Naive thymus-derived CD8-positive, alpha-beta T cell (primary cell): ENCODE results near the gene AGBL1. TPM values are rescaled to one million over a fixed set of nuclear protein-coding genes. Genes with fewer than 3 reads are reported as not detected.

ENCODE experiments used
- ATAC-seq, 2 donors: fragments of 150-1000 bp; cut with Tn5 transposase in 1 of 2; sonication (Bioruptor Pico), chemical (Tn5 transposase) in 1 of 2; 1 replicate in 1 of 2; 2 replicates in 1 of 2; pipeline ENCODE4 v1.10.0; 2021; ENCODE audit warnings: mild to moderate bottlenecking in 2 of 2, moderate library complexity in 2 of 2
- POLR2A ChIA-PET: fragments of 350-600 bp; sonication (Branson Sonifier 250); formaldehyde crosslinking; loops from one replicate; lab custom pipeline; 2021; ENCODE audit warnings: antibody characterized with exemption; lab: Charles Lee
- DNase-seq, 10 donors: peaks; one replicate each; pipeline versions ENCODE4 v3.0.0 to v3.0.0-alpha.2; 2020 to 2022
- H3K27ac Mint-ChIP-seq, 10 donors: one replicate each; pipeline ENCODE4 v1.8.0; 2020 to 2022; ENCODE audit warnings: mild to moderate bottlenecking in 10 of 10, mixed read lengths in 10 of 10, moderate library complexity in 4 of 10, inconsistent platforms in 1 of 10
- H3K27me3 Mint-ChIP-seq, 5 donors: one replicate each; pipeline ENCODE4 v1.8.0; 2021 to 2022; ENCODE audit warnings: mixed read lengths in 5 of 5
- H3K36me3 Mint-ChIP-seq, 3 donors: one replicate each; pipeline ENCODE4 v1.8.0; 2020 to 2022; ENCODE audit warnings: mixed read lengths in 3 of 3, mild to moderate bottlenecking in 2 of 3, inconsistent platforms in 1 of 3
- H3K4me1 Mint-ChIP-seq, 4 donors: one replicate each; pipeline ENCODE4 v1.8.0; 2021 to 2022; ENCODE audit warnings: mixed read lengths in 4 of 4
- H3K4me3 Mint-ChIP-seq, 10 donors: one replicate each; pipeline ENCODE4 v1.8.0; 2020 to 2022; ENCODE audit warnings: mild to moderate bottlenecking in 10 of 10, mixed read lengths in 10 of 10, moderate library complexity in 6 of 10, inconsistent platforms in 1 of 10
- H3K9me3 Mint-ChIP-seq, 9 donors: one replicate each; pipeline ENCODE4 v1.8.0; 2020 to 2022; ENCODE audit warnings: mixed read lengths in 9 of 9, mild to moderate bottlenecking in 3 of 9, inconsistent platforms in 1 of 9, moderate library complexity in 1 of 9
- polyA plus RNA-seq, 3 donors: library from polyadenylated mRNA; unstranded; fragments of 300-500 nt; fragmentation: Illumina TruSeq; gene quantifications; one replicate each; pipeline ENCODE4 v1.2.3, GENCODE V29; 2021
- total RNA-seq, 8 experiments: library from RNA in 2 of 8; stranded (reverse) in 2 of 8; gene quantifications; one replicate each; pipeline ENCODE4 v1.2.3 and lab custom pipeline; 2021 to 2026

The AGBL1 gene
- total and polyA plus RNA-seq, 5 experiments from 2014 or later: not detected

DNA sequence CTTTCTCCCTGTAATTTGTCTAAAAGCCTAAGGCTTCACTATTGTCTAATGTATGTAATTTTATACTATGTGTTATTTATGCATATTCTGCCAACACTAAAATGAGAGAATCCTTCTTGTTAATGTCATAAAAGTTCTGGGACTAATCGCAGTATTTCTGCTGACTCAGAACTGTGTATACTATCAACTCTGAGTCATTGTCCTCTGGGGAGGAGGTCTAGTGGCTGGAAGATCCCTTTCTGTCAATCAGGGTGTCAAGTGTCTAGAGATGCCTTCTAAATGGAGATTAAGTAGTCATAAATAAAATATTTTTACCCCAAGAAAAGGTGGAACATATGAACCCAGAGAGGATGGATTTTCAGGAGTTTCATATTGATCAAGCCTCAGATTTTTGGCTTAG is 473.4 kb downstream of the AGBL1 start:
- Mint-ChIP-seq H3K9me3 (peaks cover 0 to 28% (median 5%) of the 10 kb centered on the region in 9 donors), H3K36me3 (no peaks in the 10 kb centered on the region), H3K27me3 (no peaks in the 10 kb centered on the region), H3K4me3 (no peak overlapping the region), H3K4me1 (no peaks in the 10 kb centered on the region), H3K27ac (no peak overlapping the region)
- POLR2A ChIA-PET: no interaction called here
- ATAC-seq (no peak), DNase-seq (no peak)

DNA sequence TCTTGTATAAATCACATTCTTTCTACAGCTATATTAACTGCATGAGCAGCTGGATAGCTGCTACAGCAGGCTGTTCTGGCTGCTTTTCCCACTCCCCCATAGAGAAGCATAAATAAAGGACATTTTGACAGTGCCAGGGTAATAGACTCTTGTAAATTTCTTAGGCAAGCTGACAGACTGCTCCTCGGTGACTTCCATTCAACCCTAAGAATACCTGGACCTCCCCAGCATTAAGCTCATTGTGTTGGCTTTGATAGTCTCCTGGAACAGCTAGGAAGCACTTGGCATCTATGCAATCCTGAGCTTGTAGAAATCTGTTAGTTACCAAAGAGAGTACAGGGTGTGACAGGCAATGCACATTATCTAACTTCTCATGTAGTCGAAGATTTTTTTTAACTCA is 475.4 kb downstream of the AGBL1 start:
- Mint-ChIP-seq H3K4me3 (no peak overlapping the region), H3K9me3 (peaks cover 0 to 25% (median 2%) of the 10 kb centered on the region in 9 donors), H3K4me1 (no peaks in the 10 kb centered on the region), H3K27me3 (no peaks in the 10 kb centered on the region), H3K27ac (no peak overlapping the region), H3K36me3 (no peaks in the 10 kb centered on the region)
- POLR2A ChIA-PET: no interaction called here
- no peak for DNase-seq
- ATAC-seq: no peak

DNA sequence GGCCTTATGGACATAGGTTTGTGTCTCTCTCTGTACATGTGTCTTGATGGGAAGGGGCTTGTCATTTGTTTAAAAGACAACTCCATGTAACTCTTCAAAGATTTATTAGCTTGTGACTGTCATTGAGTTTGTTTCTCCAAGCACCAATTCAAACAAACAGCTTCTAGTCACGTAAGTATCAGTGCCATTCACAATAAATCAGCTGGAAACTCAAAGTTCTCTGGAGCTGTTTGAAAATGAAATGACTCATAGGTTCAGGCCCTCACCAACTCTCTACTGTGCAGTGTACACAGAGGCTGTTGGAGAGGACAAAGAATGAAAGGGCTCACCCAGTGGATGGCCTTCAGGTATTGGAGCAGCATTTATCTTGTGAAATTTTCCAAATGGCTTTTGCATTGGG is 476.3 kb downstream of the AGBL1 start:
- POLR2A ChIA-PET: no interaction called here
- Mint-ChIP-seq H3K4me3 (no peak overlapping the region), H3K36me3 (no peaks in the 10 kb centered on the region), H3K27ac (no peak overlapping the region), H3K27me3 (no peaks in the 10 kb centered on the region), H3K9me3 (peaks cover 0 to 16% (median 5%) of the 10 kb centered on the region in 9 donors), H3K4me1 (no peaks in the 10 kb centered on the region)
- ATAC-seq: no peak
- DNase-seq: no peak

DNA sequence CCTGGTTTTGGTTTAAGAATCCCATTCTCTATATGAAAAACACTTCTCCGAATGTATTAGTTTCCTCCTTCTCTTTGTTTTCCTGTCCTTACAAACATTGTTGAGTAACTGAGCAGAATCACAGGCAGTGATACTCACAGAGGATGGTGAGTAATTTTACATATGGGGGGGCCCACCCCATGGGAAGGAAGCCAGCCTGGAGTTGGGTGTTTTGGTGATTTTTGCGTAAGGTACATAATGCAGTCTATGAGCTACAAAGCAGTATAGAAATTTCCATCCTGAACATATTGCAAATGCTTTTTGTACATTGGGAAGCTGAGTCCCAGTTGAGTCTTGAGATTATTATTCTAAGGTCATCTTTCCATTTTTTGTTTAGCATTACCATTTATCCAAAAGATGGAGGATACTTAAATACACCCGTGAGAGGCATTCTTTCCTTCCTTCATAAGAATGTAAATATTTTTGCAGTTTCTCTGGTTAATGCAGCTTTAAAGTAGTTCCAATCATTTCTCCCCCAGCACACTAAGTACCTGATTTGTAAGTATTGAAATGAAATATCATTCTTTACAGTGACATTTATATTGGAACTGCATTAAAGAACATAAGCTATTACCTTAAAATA is 476.8 kb downstream of the AGBL1 start:
- POLR2A ChIA-PET: no interaction called here
- no peak overlapping the region for H3K27ac Mint-ChIP-seq
- DNase-seq (no peak), ATAC-seq (no peak)
- H3K27me3 Mint-ChIP-seq: no peaks in the 10 kb centered on the region
- no peaks in the 10 kb centered on the region for H3K36me3 Mint-ChIP-seq
- H3K4me1 Mint-ChIP-seq: no peaks in the 10 kb centered on the region
- no peak overlapping the region for H3K4me3 Mint-ChIP-seq
- H3K9me3 Mint-ChIP-seq: peaks cover 2 to 11% (median 5%) of the 10 kb centered on the region in 9 donors

DNA sequence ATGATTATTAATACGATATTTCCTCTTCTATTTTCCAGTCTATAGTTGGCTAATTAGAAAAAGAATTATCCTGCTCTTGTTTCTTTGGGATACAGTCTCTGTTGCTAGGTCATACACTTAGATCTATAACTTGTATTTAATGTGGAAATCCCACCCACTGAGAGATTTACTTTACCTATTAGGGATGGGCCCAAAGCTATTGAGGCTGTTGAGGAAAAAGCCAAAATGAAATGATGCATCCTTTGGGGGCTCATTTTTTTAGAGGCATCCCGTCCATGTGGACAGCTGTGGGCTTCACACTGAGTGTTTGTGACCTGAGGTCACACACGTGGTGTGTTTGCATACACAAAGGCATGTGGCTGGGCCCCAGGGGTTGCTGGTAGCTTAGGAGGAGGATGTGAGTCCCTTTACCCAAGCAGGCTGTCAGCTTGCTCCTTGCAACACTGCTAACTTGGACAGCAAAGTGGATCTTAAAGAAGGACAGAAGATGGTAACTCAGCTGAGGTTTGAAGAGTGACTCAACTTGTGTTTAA is 477.4 kb downstream of the AGBL1 start:
- H3K9me3 Mint-ChIP-seq: peaks cover 1 to 9% (median 4%) of the 10 kb centered on the region in 9 donors
- H3K27ac Mint-ChIP-seq: no peak overlapping the region
- POLR2A ChIA-PET: no interaction called here
- no peaks in the 10 kb centered on the region for H3K4me1 Mint-ChIP-seq
- no peak for ATAC-seq
- H3K36me3 Mint-ChIP-seq: no peaks in the 10 kb centered on the region
- no peak overlapping the region for H3K4me3 Mint-ChIP-seq
- DNase-seq: no peak
- H3K27me3 Mint-ChIP-seq: no peaks in the 10 kb centered on the region

DNA sequence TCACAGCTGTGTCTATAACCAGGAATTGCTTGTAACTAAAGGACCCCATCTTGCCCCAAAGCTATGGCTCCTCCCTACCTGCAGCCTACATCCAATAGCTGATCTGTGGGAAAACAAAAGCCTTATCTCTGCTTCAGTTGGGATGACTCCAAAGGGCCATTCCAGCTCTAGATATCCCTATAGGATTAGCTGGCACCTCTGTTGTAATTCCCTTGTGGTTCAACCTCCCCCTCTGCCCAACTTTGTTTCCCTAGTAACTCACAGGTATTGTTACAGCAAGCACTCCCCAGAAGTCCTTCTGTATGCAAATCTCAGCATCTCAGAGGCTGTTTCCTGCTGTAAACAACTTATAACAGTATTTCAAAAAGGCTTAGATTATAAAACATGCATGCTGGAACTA is 478.6 kb downstream of the AGBL1 start:
- DNase-seq (no peak), ATAC-seq (no peak)
- H3K27ac Mint-ChIP-seq: no peak overlapping the region
- H3K27me3 Mint-ChIP-seq: no peaks in the 10 kb centered on the region
- H3K4me1 Mint-ChIP-seq: no peaks in the 10 kb centered on the region
- peaks cover 0 to 15% (median 9%) of the 10 kb centered on the region in 9 donors for H3K9me3 Mint-ChIP-seq
- POLR2A ChIA-PET: no interaction called here
- H3K36me3 Mint-ChIP-seq: no peaks in the 10 kb centered on the region
- no peak overlapping the region for H3K4me3 Mint-ChIP-seq

DNA sequence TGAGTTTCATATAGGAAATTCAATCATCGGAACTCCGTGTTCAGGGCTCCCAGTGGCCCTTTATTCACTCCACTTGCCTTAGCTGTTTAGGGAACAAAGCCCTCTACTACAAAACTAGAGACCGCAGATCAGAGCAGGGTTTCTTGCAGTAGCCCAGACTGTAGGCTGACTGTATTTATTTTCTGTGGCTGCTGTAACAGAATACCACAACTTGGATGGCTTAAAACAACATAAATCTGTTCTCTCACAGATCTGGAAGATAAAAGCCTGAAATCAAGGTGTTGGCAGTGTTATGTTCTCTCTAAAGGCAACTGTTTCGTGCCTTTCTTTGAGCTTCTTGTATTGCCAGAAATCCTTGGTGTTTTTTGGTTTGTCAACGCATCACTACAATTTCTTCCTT is 479.0 kb downstream of the AGBL1 start:
- no peaks in the 10 kb centered on the region for H3K4me1 Mint-ChIP-seq
- ATAC-seq: no peak
- peaks cover 0 to 2% (median 0%) of the 10 kb centered on the region in 3 donors for H3K36me3 Mint-ChIP-seq
- POLR2A ChIA-PET: no interaction called here
- no peak overlapping the region for H3K4me3 Mint-ChIP-seq
- no peak for DNase-seq
- H3K27me3 Mint-ChIP-seq: no peaks in the 10 kb centered on the region
- no peak overlapping the region for H3K27ac Mint-ChIP-seq
- H3K9me3 Mint-ChIP-seq: peaks cover 0 to 19% (median 11%) of the 10 kb centered on the region in 9 donors

DNA sequence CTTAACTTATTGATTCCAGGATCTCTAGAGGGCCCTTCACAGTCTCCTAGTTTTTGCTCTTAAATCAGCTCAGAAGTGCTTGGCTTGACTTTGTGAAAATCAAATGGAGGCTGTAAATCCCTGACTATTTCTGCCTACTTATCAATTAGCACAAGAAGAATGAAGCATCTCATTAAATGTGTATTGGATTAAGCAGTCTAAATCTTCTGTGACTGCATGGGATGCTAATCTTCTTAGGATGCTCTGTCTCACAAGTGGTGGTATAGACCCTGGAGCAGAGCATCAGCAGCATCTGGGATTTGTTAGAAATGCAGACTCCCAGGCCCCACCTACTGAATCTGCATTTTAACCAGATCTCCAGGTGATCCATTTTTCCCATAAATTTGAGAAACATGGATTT is 488.7 kb downstream of the AGBL1 start:
- no peak for ATAC-seq
- peaks cover 0 to 12% (median 12%) of the 10 kb centered on the region in 3 donors for H3K36me3 Mint-ChIP-seq
- peaks cover 0 to 13% (median 5%) of the 10 kb centered on the region in 5 donors for H3K27me3 Mint-ChIP-seq
- no peak overlapping the region for H3K27ac Mint-ChIP-seq
- H3K4me1 Mint-ChIP-seq: peaks cover 0 to 11% (median 5%) of the 10 kb centered on the region in 4 donors
- POLR2A ChIA-PET: no interaction called here
- DNase-seq: no peak
- H3K9me3 Mint-ChIP-seq: peaks cover 0 to 23% (median 14%) of the 10 kb centered on the region in 9 donors
- H3K4me3 Mint-ChIP-seq: no peak overlapping the region

DNA sequence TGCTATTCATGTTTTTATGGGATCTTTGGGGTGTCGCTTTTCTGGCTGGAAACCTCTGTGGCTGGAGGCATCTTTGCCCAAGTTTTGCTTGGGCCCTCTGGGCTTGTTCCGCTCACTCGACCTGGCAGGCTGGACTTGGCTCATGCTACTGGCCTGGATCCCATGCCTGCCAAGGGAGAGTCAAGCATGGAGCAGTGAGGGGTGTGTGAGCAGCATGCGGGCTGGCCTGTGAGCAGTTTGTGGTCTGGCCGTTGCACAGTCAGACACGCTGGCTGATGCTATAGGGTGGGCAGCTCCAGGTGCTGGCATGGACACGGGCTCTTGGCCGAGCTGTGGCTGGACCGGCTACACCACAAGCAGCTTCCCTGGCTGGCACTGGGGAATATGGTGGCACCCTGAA is 491.1 kb downstream of the AGBL1 start:
- Mint-ChIP-seq H3K4me1 (peaks cover 0 to 20% (median 11%) of the 10 kb centered on the region in 4 donors), H3K36me3 (peaks cover 0 to 6% (median 2%) of the 10 kb centered on the region in 3 donors), H3K27me3 (peaks cover 0 to 13% (median 5%) of the 10 kb centered on the region in 5 donors), H3K27ac (no peak overlapping the region), H3K4me3 (no peak overlapping the region), H3K9me3 (peaks cover 0 to 12% (median 2%) of the 10 kb centered on the region in 9 donors)
- DNase-seq (no peak), ATAC-seq (no peak)
- POLR2A ChIA-PET: no interaction called here

DNA sequence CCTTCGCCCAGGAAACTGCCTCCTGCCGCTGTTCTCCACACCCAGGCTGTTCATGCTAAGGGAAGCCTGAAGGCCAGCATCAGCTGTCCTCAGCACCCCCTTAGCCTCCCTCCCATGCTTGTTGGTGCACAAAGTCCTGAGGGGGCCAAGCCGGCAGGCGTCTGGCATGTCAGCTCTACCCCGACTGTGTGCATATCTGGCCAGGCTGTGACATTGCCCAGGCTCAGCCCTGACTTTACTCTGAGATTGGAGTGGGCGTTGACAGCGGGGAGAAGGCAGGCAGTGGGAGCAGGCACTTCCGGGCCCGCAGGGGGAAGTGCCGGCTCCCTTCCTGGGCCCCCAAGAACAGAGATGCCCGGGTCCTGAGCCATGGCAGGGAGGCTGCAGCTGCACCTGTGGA is 492.2 kb downstream of the AGBL1 start:
- H3K36me3 Mint-ChIP-seq: peaks cover 0 to 18% (median 2%) of the 10 kb centered on the region in 3 donors
- DNase-seq: no peak
- H3K4me3 Mint-ChIP-seq: no peak overlapping the region
- POLR2A ChIA-PET: no interaction called here
- peaks cover 0 to 13% (median 5%) of the 10 kb centered on the region in 5 donors for H3K27me3 Mint-ChIP-seq
- H3K9me3 Mint-ChIP-seq: peaks cover 0 to 14% (median 2%) of the 10 kb centered on the region in 9 donors
- no peak overlapping the region for H3K27ac Mint-ChIP-seq
- ATAC-seq: no peak
- peaks cover 0 to 15% (median 9%) of the 10 kb centered on the region in 4 donors for H3K4me1 Mint-ChIP-seq

DNA sequence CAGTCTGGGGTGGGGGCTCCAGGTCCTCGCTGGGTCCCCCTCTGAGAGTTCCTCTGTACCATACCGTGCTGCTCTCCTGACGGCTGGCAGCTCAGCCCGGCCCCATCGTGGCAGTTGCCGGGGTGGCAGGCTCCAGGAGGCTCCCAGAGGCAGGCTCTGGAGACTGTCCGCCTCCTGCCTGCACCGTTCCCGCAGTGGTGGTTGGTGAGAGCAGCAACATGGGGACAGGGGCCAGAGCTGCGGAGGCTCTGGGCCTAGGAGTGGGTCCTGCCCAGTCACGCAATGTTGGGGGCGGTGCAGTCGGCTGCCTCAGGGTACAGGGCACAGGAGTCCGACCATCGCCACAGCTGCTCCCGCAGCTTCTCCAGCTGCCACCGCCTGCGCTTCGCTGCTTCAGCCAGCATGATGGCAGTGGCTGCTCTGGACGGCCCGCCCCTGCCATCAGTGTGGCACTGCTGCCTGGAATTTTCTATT is 492.7 kb downstream of the AGBL1 start:
- Mint-ChIP-seq H3K9me3 (peaks cover 0 to 17% (median 7%) of the 10 kb centered on the region in 9 donors), H3K27me3 (peaks cover 0 to 13% (median 5%) of the 10 kb centered on the region in 5 donors)
- POLR2A ChIA-PET: no interaction called here

DNA sequence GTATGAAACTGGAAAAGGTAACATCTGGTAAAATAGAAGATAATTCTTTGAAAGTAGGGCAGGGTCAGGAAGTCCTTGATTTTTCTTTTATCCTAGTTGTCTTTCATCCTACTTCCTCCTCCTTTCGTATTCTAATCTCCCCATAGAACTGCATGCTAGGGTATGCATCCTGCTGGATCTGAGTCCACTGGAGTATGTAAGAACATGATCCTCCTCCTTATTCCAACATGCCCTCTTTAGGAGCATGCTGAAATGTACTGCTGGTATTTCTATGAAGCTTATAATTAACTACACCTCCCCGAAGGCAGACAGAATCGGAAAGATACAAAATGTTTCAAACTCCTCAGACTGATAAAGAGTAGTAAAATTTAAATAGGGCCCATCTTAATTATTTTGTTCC is 493.8 kb downstream of the AGBL1 start:
- POLR2A ChIA-PET: no interaction called here
- Mint-ChIP-seq H3K4me1 (peaks cover 0 to 15% (median 9%) of the 10 kb centered on the region in 4 donors), H3K36me3 (peaks cover 0 to 21% (median 2%) of the 10 kb centered on the region in 3 donors), H3K27ac (peak overlapping the region in 1 of 10 donors; percentile 4), H3K4me3 (no peak overlapping the region), H3K9me3 (peaks cover 0 to 17% (median 7%) of the 10 kb centered on the region in 9 donors), H3K27me3 (peaks cover 0 to 13% (median 5%) of the 10 kb centered on the region in 5 donors)
- ATAC-seq: no peak
- no peak for DNase-seq

More for the DNA sequence above, 492.7 kb downstream of the AGBL1 start:
- H3K27ac Mint-ChIP-seq: no peak overlapping the region
- H3K36me3 Mint-ChIP-seq: peaks cover 0 to 21% (median 2%) of the 10 kb centered on the region in 3 donors
- DNase-seq: no peak
- ATAC-seq: no peak
- peaks cover 0 to 15% (median 9%) of the 10 kb centered on the region in 4 donors for H3K4me1 Mint-ChIP-seq
- no peak overlapping the region for H3K4me3 Mint-ChIP-seq

DNA sequence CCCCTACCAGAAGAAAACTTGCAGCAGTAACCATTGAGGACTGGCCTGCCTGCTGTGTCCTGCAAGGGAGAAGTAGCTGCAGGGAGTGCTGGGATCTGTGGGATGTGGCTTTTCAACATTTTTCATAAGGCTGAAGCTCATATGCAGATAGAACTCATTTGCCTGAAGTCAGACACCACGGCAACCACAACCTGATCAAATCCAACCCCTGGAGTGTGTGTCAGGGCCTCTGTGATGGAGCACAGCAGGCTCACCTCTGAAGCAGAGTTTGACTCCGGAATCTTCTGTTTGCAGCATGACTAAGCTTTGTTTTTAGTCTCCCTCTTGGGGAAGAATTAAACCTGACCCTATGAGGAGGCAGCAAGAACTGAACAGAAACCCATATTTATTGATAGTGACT is 508.7 kb downstream of the AGBL1 start:
- Mint-ChIP-seq H3K9me3 (peaks cover 0 to 13% (median 4%) of the 10 kb centered on the region in 9 donors), H3K36me3 (peaks cover 2 to 5% (median 3%) of the 10 kb centered on the region in 3 donors), H3K27me3 (peaks cover 0 to 9% (median 0%) of the 10 kb centered on the region in 5 donors), H3K27ac (no peak overlapping the region), H3K4me3 (no peak overlapping the region), H3K4me1 (peaks cover 0 to 2% (median 0%) of the 10 kb centered on the region in 4 donors)
- ATAC-seq: no peak
- POLR2A ChIA-PET: no interaction called here
- DNase-seq: no peak
